CD14-positive monocyte (primary cell): ENCODE measurements around the gene CDIP1. TPM values are rescaled to one million over a fixed set of nuclear protein-coding genes. Genes with fewer than 3 reads are reported as not detected.

Experiments used
- DNase-seq, 3 donors: peaks; one replicate each; pipeline ENCODE4 v3.0.0-alpha.2; 2011 to 2022
- H2AFZ ChIP-seq: 2 replicates; pipeline ENCODE4 v1.6.0; 2012; ENCODE audit warnings: mild to moderate bottlenecking, low read depth, low read length, inconsistent platforms; ENCODE audit not compliant: insufficient read depth, poor library complexity, severe bottlenecking
- H3K27ac ChIP-seq, 2 donors: 1 replicate in 1 of 2; 2 replicates in 1 of 2; pipeline ENCODE4 v1.5.1; 2012 to 2013; ENCODE audit warnings: low read length in 2 of 2, control low read depth in 1 of 2, inconsistent platforms in 1 of 2, low read depth in 1 of 2, mild to moderate bottlenecking in 1 of 2
- H3K27me3 ChIP-seq, 2 donors: one replicate each; pipeline versions ENCODE4 v1.6.0 to v1.6.1; 2011 to 2013; ENCODE audit warnings: low read length in 2 of 2; ENCODE audit not compliant: control insufficient read depth in 2 of 2, insufficient read depth in 2 of 2
- H3K36me3 ChIP-seq, 2 donors: replicated peaks in 1 of 2; 1 replicate in 1 of 2; 2 replicates in 1 of 2; pipeline versions ENCODE4 v1.5.1 to v1.6.1; 2012 to 2013; ENCODE audit warnings: low read length in 2 of 2, control low read depth in 1 of 2, inconsistent platforms in 1 of 2, mild to moderate bottlenecking in 1 of 2; ENCODE audit not compliant: insufficient read depth in 2 of 2, control insufficient read depth in 1 of 2
- H3K4me1 ChIP-seq, 2 donors: 1 replicate in 1 of 2; 2 replicates in 1 of 2; pipeline versions ENCODE4 v1.5.1 to v1.6.1; 2012 to 2013; ENCODE audit warnings: low read length in 2 of 2, control low read depth in 1 of 2, inconsistent platforms in 1 of 2, mild to moderate bottlenecking in 1 of 2, moderate library complexity in 1 of 2; ENCODE audit not compliant: insufficient read depth in 2 of 2, control insufficient read depth in 1 of 2
- H3K4me2 ChIP-seq: replicated peaks from 2 replicates; pipeline ENCODE3; 2012; ENCODE audit warnings: low read length, moderate library complexity, mild to moderate bottlenecking; ENCODE audit not compliant: poor library complexity, severe bottlenecking; ENCODE audit errors: extremely low read depth
- H3K4me3 ChIP-seq, 3 experiments: fragments of 200-600 bp in 1 of 3; sonication (generic) in 1 of 3; replicated peaks in 1 of 3; 1 replicate in 2 of 3; 2 replicates in 1 of 3; pipeline ENCODE4 v1.5.1; 2011 to 2013; ENCODE audit warnings: low read length in 3 of 3, mild to moderate bottlenecking in 3 of 3, control low read depth in 2 of 3, low read depth in 2 of 3, inconsistent platforms in 1 of 3, moderate library complexity in 1 of 3
- H3K79me2 ChIP-seq: 2 replicates; pipeline ENCODE4 v1.6.0; 2012; ENCODE audit warnings: mild to moderate bottlenecking, control low read depth, inconsistent platforms, low read length, moderate library complexity; ENCODE audit not compliant: insufficient read depth
- H3K9ac ChIP-seq: 2 replicates; pipeline ENCODE4 v1.6.0; 2017; ENCODE audit warnings: low read length, mild to moderate bottlenecking; ENCODE audit not compliant: insufficient read depth, poor library complexity, severe bottlenecking
- H3K9me3 ChIP-seq, 2 donors: replicated peaks in 1 of 2; 1 replicate in 1 of 2; 2 replicates in 1 of 2; pipeline versions ENCODE4 v1.5.1 to v1.6.1; 2012 to 2013; ENCODE audit warnings: low read length in 2 of 2, control low read depth in 1 of 2; ENCODE audit not compliant: control insufficient read depth in 1 of 2, insufficient read depth in 1 of 2
- H4K20me1 ChIP-seq: 2 replicates; pipeline ENCODE4 v1.6.0; 2012; ENCODE audit warnings: mild to moderate bottlenecking, low read length, control low read depth, moderate library complexity; ENCODE audit not compliant: insufficient read depth
- H3K27ac Mint-ChIP-seq, 7 donors: one replicate each; pipeline ENCODE4 v1.8.0; 2020; ENCODE audit warnings: mild to moderate bottlenecking in 7 of 7, mixed read lengths in 7 of 7, moderate library complexity in 6 of 7, inconsistent platforms in 2 of 7
- H3K27me3 Mint-ChIP-seq, 3 donors: one replicate each; pipeline ENCODE4 v1.8.0; 2021 to 2022; ENCODE audit warnings: low read depth in 3 of 3, mild to moderate bottlenecking in 3 of 3, mixed read lengths in 3 of 3, moderate library complexity in 3 of 3, inconsistent platforms in 1 of 3
- H3K36me3 Mint-ChIP-seq, 2 donors: one replicate each; pipeline ENCODE4 v1.8.0; 2020; ENCODE audit warnings: mixed read lengths in 2 of 2, inconsistent platforms in 1 of 2, mild to moderate bottlenecking in 1 of 2
- H3K4me1 Mint-ChIP-seq: one replicate; pipeline ENCODE4 v1.8.0; 2020; ENCODE audit warnings: mild to moderate bottlenecking, mixed read lengths
- H3K4me3 Mint-ChIP-seq, 2 donors: one replicate each; pipeline ENCODE4 v1.8.0; 2020; ENCODE audit warnings: mild to moderate bottlenecking in 2 of 2, mixed read lengths in 2 of 2, moderate library complexity in 1 of 2
- H3K9me3 Mint-ChIP-seq, 7 donors: one replicate each; pipeline ENCODE4 v1.8.0; 2020 to 2022; ENCODE audit warnings: mixed read lengths in 7 of 7, mild to moderate bottlenecking in 6 of 7, moderate library complexity in 6 of 7, inconsistent platforms in 2 of 7
- CTCF ChIP-seq: fragments of 200-600 bp; IDR thresholded peaks from one replicate; pipeline ENCODE4 v1.8.0; 2022; ENCODE audit warnings: antibody characterized with exemption, mild to moderate bottlenecking
- WGBS: methylation state at CpG from one replicate; pipeline ENCODE4 v1.1.5; 2013; ENCODE audit warnings: missing lambda C conversion rate; ENCODE audit not compliant: insufficient coverage; 5-methylcytosine and 5-hydroxymethylcytosine counted together
- intact Hi-C, 2 donors: fragments of 100-400 bp; cut with micrococcal nuclease; formaldehyde crosslinking; loops; one replicate each; pipeline versions ENCODE4 v1.15.0 to v1.15.1; 2023
- polyA plus RNA-seq, 3 donors: library from polyadenylated mRNA; depleted of rRNA in 1 of 3; unstranded in 2 of 3; stranded (reverse) in 1 of 3; fragments of 300-500 nt in 2 of 3; fragments of >200 nt in 1 of 3; fragmentation: Illumina TruSeq in 2 of 3; gene quantifications; 1 replicate in 2 of 3; 2 replicates in 1 of 3; pipeline ENCODE4 v1.2.3, GENCODE V29; 2012 to 2021

The CDIP1 gene
- polyA plus RNA-seq, 3 donors = 8.6 to 11.2 (median 10.8) TPM

- no peaks in the 10 kb centered on the region for H3K27me3 ChIP-seq
- H3K36me3 ChIP-seq = peaks cover 20 to 25% of the 10 kb centered on the region in 2 donors
- H3K4me3 Mint-ChIP-seq = no peak overlapping the region
- H3K4me2 ChIP-seq = no peak overlapping the region
- no peaks in the 10 kb centered on the region for H3K9me3 Mint-ChIP-seq
- no peak overlapping the region for H3K27ac ChIP-seq
- peaks cover 17 to 34% of the 10 kb centered on the region in 2 donors for H3K36me3 Mint-ChIP-seq
- no peak overlapping the region for H2AFZ ChIP-seq
- H3K27me3 Mint-ChIP-seq = no peaks in the 10 kb centered on the region
- no peak for TF ChIP-seq CTCF
- no CpG with 5 or more reads among the region's 2 CpGs for WGBS
- H3K9ac ChIP-seq = no peak overlapping the region
- H3K4me1 Mint-ChIP-seq = peaks cover 20% of the 10 kb centered on the region
- no peak overlapping the region for H3K4me3 ChIP-seq
- DNase-seq = no peak
- H3K79me2 ChIP-seq = peaks cover 59% of the 10 kb centered on the region
- H4K20me1 ChIP-seq = peaks cover 19% of the 10 kb centered on the region
- H3K9me3 ChIP-seq = no peaks in the 10 kb centered on the region
- intact Hi-C loops = no loop called here
- H3K4me1 ChIP-seq = peaks cover 18 to 19% of the 10 kb centered on the region in 2 donors
- H3K27ac Mint-ChIP-seq = no peak overlapping the region
Measured at GRCh38 chr16:4481526-4481925, 57.0 kb downstream of the CDIP1 start.

- Mint-ChIP-seq H3K4me3 (peak overlapping the region; percentile 80 to 87), H3K27me3 (no peaks in the 10 kb centered on the region), H3K36me3 (peaks cover 5 to 6% of the 10 kb centered on the region in 2 donors), H3K27ac (peak overlapping the region in 4 of 7 donors; percentile 33 to 82 (median 79)), H3K9me3 (peaks cover 0 to 5% (median 0%) of the 10 kb centered on the region in 7 donors), H3K4me1 (peaks cover 40% of the 10 kb centered on the region)
- Histone ChIP-seq H3K4me3 (peak overlapping the region in 1 of 3 experiments; percentile 85), H3K9ac (no peak overlapping the region), H3K27me3 (no peaks in the 10 kb centered on the region), H2AFZ (no peak overlapping the region), H3K4me1 (peaks cover 43 to 50% of the 10 kb centered on the region in 2 donors), H3K79me2 (peaks cover 66% of the 10 kb centered on the region), H4K20me1 (peaks cover 19% of the 10 kb centered on the region), H3K36me3 (no peaks in the 10 kb centered on the region), H3K27ac (peak overlapping the region in 1 of 2 donors; percentile 37), H3K9me3 (no peaks in the 10 kb centered on the region), H3K4me2 (no peak overlapping the region)
- TF ChIP-seq CTCF = peak; percentile 31
- 50% methylated on average over 2 of the region's 2 CpGs for WGBS
- intact Hi-C loops = loop anchor here (2.0 to 10.0 kb wide), 4 partner anchors 27 to 147 kb away; partner anchors contain the start of genes CDIP1 (in 1 of the 2), CORO7 (in 1 of the 2) and MGRN1 (in 1 of the 2)
- DNase-seq = peak; percentile 44 to 92 (median 82)
Measured at GRCh38 chr16:4477966-4478365, 60.6 kb downstream of the CDIP1 start.
